Mesendoderm (in vitro differentiated cells): ENCODE data around the gene CD34.

Source experiments
- DNase-seq: peaks from one replicate; pipeline ENCODE4 v3.0.0; 2013
- H2AK5ac ChIP-seq: 2 replicates; pipeline ENCODE4 v1.6.1; 2013; ENCODE audit warnings: low read length, inconsistent platforms
- H2BK120ac ChIP-seq: 2 replicates; pipeline ENCODE4 v1.6.1; 2013; ENCODE audit warnings: low read depth, mild to moderate bottlenecking, low read length, moderate library complexity, mixed read lengths
- H2BK15ac ChIP-seq: replicated peaks from 2 replicates; pipeline ENCODE4 v1.6.1; 2013; ENCODE audit warnings: low read depth, mild to moderate bottlenecking, moderate library complexity
- H2BK5ac ChIP-seq: 2 replicates; pipeline ENCODE4 v1.6.1; 2013; ENCODE audit warnings: low read length, inconsistent platforms
- H3K18ac ChIP-seq: 2 replicates; pipeline ENCODE4 v1.6.1; 2013; ENCODE audit warnings: mild to moderate bottlenecking, low read length, mixed read lengths
- H3K23ac ChIP-seq: one replicate; pipeline ENCODE4 v1.6.1; 2013; ENCODE audit warnings: low read length
- H3K27ac ChIP-seq: 2 replicates; pipeline ENCODE4 v1.5.1; 2013; ENCODE audit warnings: low read depth, mild to moderate bottlenecking, inconsistent platforms, low read length, moderate library complexity
- H3K27me3 ChIP-seq: 2 replicates; pipeline ENCODE4 v1.6.1; 2013; ENCODE audit warnings: low read length, control low read depth, mild to moderate bottlenecking, inconsistent platforms; ENCODE audit not compliant: insufficient read depth, poor library complexity
- H3K36me3 ChIP-seq: 2 replicates; pipeline ENCODE4 v1.6.1; 2013; ENCODE audit warnings: low read length, inconsistent platforms; ENCODE audit not compliant: control insufficient read depth, insufficient read depth
- H3K4ac ChIP-seq: one replicate; pipeline ENCODE4 v1.6.1; 2013; ENCODE audit warnings: low read depth, mild to moderate bottlenecking, low read length, moderate library complexity
- H3K4me1 ChIP-seq: 2 replicates; pipeline ENCODE4 v1.6.1; 2013; ENCODE audit warnings: low read depth, low read length, inconsistent platforms; ENCODE audit not compliant: control insufficient read depth
- H3K4me2 ChIP-seq: 2 replicates; pipeline ENCODE4 v1.6.1; 2013; ENCODE audit warnings: low read length
- H3K4me3 ChIP-seq: 2 replicates; pipeline ENCODE4 v1.5.1; 2013; ENCODE audit warnings: mild to moderate bottlenecking, low read length
- H3K56ac ChIP-seq: one replicate; pipeline ENCODE4 v1.6.1; 2013; ENCODE audit warnings: low read length
- H3K79me1 ChIP-seq: 2 replicates; pipeline ENCODE4 v1.6.1; 2013; ENCODE audit warnings: low read length, inconsistent platforms
- H3K79me2 ChIP-seq: 2 replicates; pipeline ENCODE4 v1.6.1; 2013; ENCODE audit warnings: mild to moderate bottlenecking, low read length; ENCODE audit not compliant: control insufficient read depth, insufficient read depth
- H3K9ac ChIP-seq: 2 replicates; pipeline ENCODE4 v1.6.1; 2013; ENCODE audit warnings: low read length, inconsistent platforms
- H4K5ac ChIP-seq: one replicate; pipeline ENCODE4 v1.6.1; 2013; ENCODE audit warnings: low read length
- H4K8ac ChIP-seq: one replicate; pipeline ENCODE4 v1.6.1; 2013; ENCODE audit warnings: low read depth, mild to moderate bottlenecking, control low read depth, low read length, moderate library complexity
- WGBS: extraction: QIAGEN DNeasy Blood & Tissue Kit; methylation state at CpG from one replicate; pipeline ENCODE4 v1.1.7; 2013; ENCODE audit warnings: low lambda C conversion rate, missing lambda C conversion rate; ENCODE audit not compliant: insufficient coverage; ENCODE audit errors: extremely low coverage; 5-methylcytosine and 5-hydroxymethylcytosine counted together

CD34 gene

GRCh38 chr1:207956986-207957385, 46.1 kb upstream of the CD34 start:
- Histone ChIP-seq H3K27me3 (peaks cover 14% of the 10 kb centered on the region), H3K18ac (no peak overlapping the region), H3K4me1 (no peaks in the 10 kb centered on the region), H3K79me1 (no peaks in the 10 kb centered on the region), H3K27ac (no peak overlapping the region), H2AK5ac (no peak overlapping the region), H3K23ac (no peak overlapping the region), H3K79me2 (no peaks in the 10 kb centered on the region), H3K56ac (no peak overlapping the region), H3K4ac (no peak overlapping the region), H3K4me3 (no peak overlapping the region), H2BK15ac (no peak overlapping the region), H3K4me2 (no peak overlapping the region), H2BK5ac (no peak overlapping the region), H2BK120ac (no peak overlapping the region), H4K8ac (no peak overlapping the region), H3K9ac (no peak overlapping the region), H4K5ac (no peak overlapping the region), H3K36me3 (no peaks in the 10 kb centered on the region)
- WGBS = no CpG with 5 or more reads among the region's 4 CpGs
- no peak for DNase-seq

GRCh38 chr1:207954104-207954503, 43.2 kb upstream of the CD34 start:
- H2BK15ac ChIP-seq = no peak overlapping the region
- no peak overlapping the region for H4K8ac ChIP-seq
- peaks cover 5% of the 10 kb centered on the region for H3K27me3 ChIP-seq
- H2BK120ac ChIP-seq = no peak overlapping the region
- no peak overlapping the region for H3K18ac ChIP-seq
- H3K4me2 ChIP-seq = no peak overlapping the region
- no peak overlapping the region for H3K4me3 ChIP-seq
- no peak overlapping the region for H4K5ac ChIP-seq
- H3K56ac ChIP-seq = no peak overlapping the region
- no peak overlapping the region for H3K9ac ChIP-seq
- no peak overlapping the region for H3K23ac ChIP-seq
- H3K36me3 ChIP-seq = no peaks in the 10 kb centered on the region
- H3K79me1 ChIP-seq = no peaks in the 10 kb centered on the region
- no peak overlapping the region for H2AK5ac ChIP-seq
- no peak overlapping the region for H3K27ac ChIP-seq
- no peak for DNase-seq
- no CpG with 5 or more reads among the region's 1 CpG for WGBS
- H3K4me1 ChIP-seq = no peaks in the 10 kb centered on the region
- no peak overlapping the region for H3K4ac ChIP-seq
- H2BK5ac ChIP-seq = no peak overlapping the region
- H3K79me2 ChIP-seq = no peaks in the 10 kb centered on the region

GRCh38 chr1:207952617-207953542, 42.0 kb upstream of the CD34 start:
- H3K79me2 ChIP-seq = no peaks in the 10 kb centered on the region
- H3K23ac ChIP-seq = no peak overlapping the region
- H3K79me1 ChIP-seq = no peaks in the 10 kb centered on the region
- H4K8ac ChIP-seq = no peak overlapping the region
- H2BK15ac ChIP-seq = no peak overlapping the region
- no peak overlapping the region for H3K4me2 ChIP-seq
- no peak overlapping the region for H3K56ac ChIP-seq
- WGBS = no CpG with 5 or more reads among the region's 4 CpGs
- no peak overlapping the region for H2AK5ac ChIP-seq
- H3K4me1 ChIP-seq = no peaks in the 10 kb centered on the region
- H3K4ac ChIP-seq = no peak overlapping the region
- H4K5ac ChIP-seq = no peak overlapping the region
- H2BK5ac ChIP-seq = no peak overlapping the region
- H3K36me3 ChIP-seq = no peaks in the 10 kb centered on the region
- H3K27me3 ChIP-seq = no peaks in the 10 kb centered on the region
- no peak overlapping the region for H3K9ac ChIP-seq
- H3K4me3 ChIP-seq = no peak overlapping the region
- H2BK120ac ChIP-seq = no peak overlapping the region
- H3K18ac ChIP-seq = no peak overlapping the region
- no peak for DNase-seq
- no peak overlapping the region for H3K27ac ChIP-seq

GRCh38 chr1:207951652-207952051, 40.7 kb upstream of the CD34 start:
- WGBS = no CpG with 5 or more reads among the region's 3 CpGs
- H3K79me1 ChIP-seq = no peaks in the 10 kb centered on the region
- H4K5ac ChIP-seq = no peak overlapping the region
- H3K4me2 ChIP-seq = no peak overlapping the region
- H3K27ac ChIP-seq = no peak overlapping the region
- no peak overlapping the region for H3K23ac ChIP-seq
- no peak overlapping the region for H3K4ac ChIP-seq
- no peak overlapping the region for H2AK5ac ChIP-seq
- H3K27me3 ChIP-seq = no peaks in the 10 kb centered on the region
- H3K18ac ChIP-seq = no peak overlapping the region
- no peak overlapping the region for H2BK5ac ChIP-seq
- H2BK15ac ChIP-seq = no peak overlapping the region
- no peak overlapping the region for H3K4me3 ChIP-seq
- no peak overlapping the region for H3K56ac ChIP-seq
- H3K4me1 ChIP-seq = no peaks in the 10 kb centered on the region
- H3K36me3 ChIP-seq = no peaks in the 10 kb centered on the region
- DNase-seq = no peak
- no peak overlapping the region for H4K8ac ChIP-seq
- H3K79me2 ChIP-seq = no peaks in the 10 kb centered on the region
- no peak overlapping the region for H3K9ac ChIP-seq
- no peak overlapping the region for H2BK120ac ChIP-seq

- Histone ChIP-seq H2BK15ac (no peak overlapping the region), H3K36me3 (no peaks in the 10 kb centered on the region), H2AK5ac (no peak overlapping the region), H3K4me1 (no peaks in the 10 kb centered on the region), H2BK5ac (no peak overlapping the region), H4K5ac (no peak overlapping the region), H3K23ac (no peak overlapping the region), H3K27ac (no peak overlapping the region), H3K18ac (no peak overlapping the region), H3K27me3 (no peaks in the 10 kb centered on the region), H3K4ac (no peak overlapping the region), H2BK120ac (no peak overlapping the region), H3K4me3 (no peak overlapping the region), H4K8ac (no peak overlapping the region), H3K79me1 (no peaks in the 10 kb centered on the region), H3K79me2 (no peaks in the 10 kb centered on the region), H3K4me2 (no peak overlapping the region), H3K56ac (no peak overlapping the region), H3K9ac (no peak overlapping the region)
- DNase-seq = no peak
- WGBS = no CpG with 5 or more reads among the region's 2 CpGs
These were observed 39.8 kb upstream of the CD34 start for GRCh38 chr1:207950750-207951149.
